H1 (cell line): Measurements from ENCODE around the gene LRRC28. TPM values are rescaled to one million over a fixed set of nuclear protein-coding genes. Genes with fewer than 3 reads are reported as not detected.

ENCODE experiments used
- CTCF ChIA-PET: fragments of 300-600 bp; sonication (Branson Sonifier 250); formaldehyde crosslinking; loops from one replicate; lab custom pipeline; 2021; ENCODE audit not compliant: partially characterized antibody; lab: Charles Lee
- POLR2A ChIA-PET: fragments of 300-600 bp; sonication (Branson Sonifier 250); formaldehyde crosslinking; loops from one replicate; lab custom pipeline; 2021; ENCODE audit warnings: inconsistent platforms; ENCODE audit not compliant: partially characterized antibody; lab: Charles Lee
- DNase-seq, 2 experiments: peaks; one replicate each; pipeline versions ENCODE4 v3.0.0 to v3.0.0-alpha.2; 2010 to 2022; ENCODE audit warnings: low spot score in 2 of 2, low read depth in 1 of 2, mixed read lengths in 1 of 2
- FAIRE-seq: peaks from 2 replicates; lab custom pipeline; 2011; peaks lifted over from hg19 to GRCh38; lab: Jason Lieb, UNC
- H2AFZ ChIP-seq: 2 replicates; pipeline ENCODE4 v1.8.1; 2012; ENCODE audit warnings: low read length, inconsistent platforms
- H2AK5ac ChIP-seq: 2 replicates; pipeline ENCODE4 v1.6.1; 2013; ENCODE audit warnings: low read depth, low read length
- H2BK120ac ChIP-seq: replicated peaks from 2 replicates; pipeline ENCODE3; 2013; ENCODE audit warnings: low read depth, low read length, inconsistent platforms
- H2BK12ac ChIP-seq: 2 replicates; pipeline ENCODE4 v1.6.1; 2013; ENCODE audit warnings: low read depth, low read length
- H2BK15ac ChIP-seq: 2 replicates; pipeline ENCODE4 v1.6.1; 2013; ENCODE audit warnings: low read length
- H2BK20ac ChIP-seq: 2 replicates; pipeline ENCODE4 v1.6.1; 2013; ENCODE audit warnings: low read length
- H2BK5ac ChIP-seq: 2 replicates; pipeline ENCODE4 v1.6.1; 2013; ENCODE audit warnings: low read depth, low read length
- H3K14ac ChIP-seq: 2 replicates; pipeline ENCODE4 v1.6.1; 2013; ENCODE audit warnings: inconsistent platforms; ENCODE audit not compliant: insufficient read length
- H3K18ac ChIP-seq: 2 replicates; pipeline ENCODE4 v1.6.1; 2013; ENCODE audit warnings: low read length; ENCODE audit errors: extremely low read depth
- H3K23ac ChIP-seq: 2 replicates; pipeline ENCODE4 v1.6.1; 2013; ENCODE audit warnings: inconsistent platforms; ENCODE audit not compliant: insufficient read length
- H3K23me2 ChIP-seq: 2 replicates; pipeline ENCODE4 v1.6.1; 2013; ENCODE audit warnings: low read depth, low read length
- H3K27ac ChIP-seq: 2 replicates; pipeline ENCODE4 v1.6.1; 2011; ENCODE audit warnings: low read depth, low read length, inconsistent platforms
- H3K27me3 ChIP-seq, 4 experiments: replicated peaks in 1 of 4; 1 replicate in 1 of 4; 2 replicates in 3 of 4; pipeline versions ENCODE4 v1.6.1 to v1.8.1; 2011 to 2013; ENCODE audit warnings: low read length in 3 of 4, mild to moderate bottlenecking in 3 of 4, inconsistent platforms in 2 of 4, mixed read lengths in 2 of 4, moderate library complexity in 1 of 4; ENCODE audit not compliant: control insufficient read depth in 3 of 4, insufficient read depth in 3 of 4; ENCODE audit errors: extremely low read depth in 1 of 4
- H3K36me3 ChIP-seq, 4 experiments: 2 replicates each; pipeline versions ENCODE4 v1.6.1 to v1.8.1; 2011 to 2013; ENCODE audit warnings: mild to moderate bottlenecking in 4 of 4, low read length in 3 of 4, moderate library complexity in 2 of 4, control low read depth in 1 of 4, inconsistent platforms in 1 of 4; ENCODE audit not compliant: insufficient read depth in 4 of 4, control insufficient read depth in 2 of 4
- H3K4ac ChIP-seq: replicated peaks from 2 replicates; pipeline ENCODE3; 2013; ENCODE audit warnings: low read length, low read depth, mixed read lengths, inconsistent platforms; ENCODE audit not compliant: insufficient read length
- H3K4me1 ChIP-seq, 4 experiments: replicated peaks in 1 of 4; 1 replicate in 1 of 4; 2 replicates in 3 of 4; pipeline versions ENCODE4 v1.6.1 to v1.8.1; 2011 to 2013; ENCODE audit warnings: low read length in 3 of 4, inconsistent platforms in 2 of 4, mixed read lengths in 1 of 4; ENCODE audit not compliant: insufficient read depth in 4 of 4, control insufficient read depth in 3 of 4
- H3K4me2 ChIP-seq, 2 experiments: 2 replicates each; pipeline versions ENCODE4 v1.6.1 to v1.8.1; 2011 to 2013; ENCODE audit warnings: low read depth in 2 of 2, low read length in 2 of 2, control low read depth in 1 of 2, inconsistent platforms in 1 of 2, mild to moderate bottlenecking in 1 of 2; ENCODE audit not compliant: insufficient read depth in 1 of 2
- H3K4me3 ChIP-seq, 4 experiments: fragments of 200-600, 300-600 bp in 1 of 4; sonication (generic), shearing (Covaris generic), sonication (Bioruptor Twin) in 1 of 4; 2 replicates each; pipeline versions ENCODE4 v1.5.1 to v1.8.1; 2011 to 2016; ENCODE audit warnings: low read length in 4 of 4, low read depth in 3 of 4, control low read depth in 2 of 4, inconsistent platforms in 2 of 4, mild to moderate bottlenecking in 2 of 4, mixed read lengths in 1 of 4, moderate library complexity in 1 of 4; ENCODE audit not compliant: insufficient read depth in 2 of 4; ENCODE audit errors: extremely low read depth in 1 of 4
- H3K56ac ChIP-seq: replicated peaks from 2 replicates; pipeline ENCODE3; 2013; ENCODE audit warnings: low read depth, mild to moderate bottlenecking, mixed read lengths, low read length, inconsistent platforms; ENCODE audit not compliant: insufficient read length
- H3K79me1 ChIP-seq: 2 replicates; pipeline ENCODE4 v1.6.1; 2013; ENCODE audit warnings: low read depth, low read length, control low read depth
- H3K79me2 ChIP-seq, 2 experiments: 2 replicates each; pipeline versions ENCODE4 v1.6.1 to v1.8.1; 2012 to 2013; ENCODE audit warnings: low read length in 2 of 2, mild to moderate bottlenecking in 2 of 2, inconsistent platforms in 1 of 2; ENCODE audit not compliant: insufficient read depth in 2 of 2, control insufficient read depth in 1 of 2
- H3K9ac ChIP-seq, 4 experiments: replicated peaks in 1 of 4; 1 replicate in 1 of 4; 2 replicates in 3 of 4; pipeline versions ENCODE4 v1.6.1 to v1.8.1; 2011 to 2013; ENCODE audit warnings: low read depth in 3 of 4, low read length in 3 of 4, control low read depth in 2 of 4, mild to moderate bottlenecking in 2 of 4, moderate library complexity in 2 of 4, inconsistent platforms in 1 of 4; ENCODE audit errors: extremely low read depth in 1 of 4
- H3K9me3 ChIP-seq, 2 experiments: 2 replicates each; pipeline versions ENCODE4 v1.6.1 to v1.8.1; 2012 to 2013; ENCODE audit warnings: mild to moderate bottlenecking in 2 of 2, moderate library complexity in 2 of 2, control low read depth in 1 of 2, inconsistent platforms in 1 of 2, low read depth in 1 of 2, low read length in 1 of 2, mixed read lengths in 1 of 2; ENCODE audit not compliant: insufficient read depth in 2 of 2
- H4K20me1 ChIP-seq, 2 experiments: replicated peaks in 1 of 2; 2 replicates each; pipeline versions ENCODE3 to v1.8.1; 2011 to 2013; ENCODE audit warnings: inconsistent platforms in 2 of 2, low read length in 2 of 2, mild to moderate bottlenecking in 1 of 2; ENCODE audit not compliant: insufficient read depth in 2 of 2, control insufficient read depth in 1 of 2
- H4K5ac ChIP-seq: 2 replicates; pipeline ENCODE4 v1.6.1; 2013; ENCODE audit warnings: low read length, low read depth, mixed read lengths, inconsistent platforms; ENCODE audit not compliant: insufficient read length
- H4K8ac ChIP-seq: 2 replicates; pipeline ENCODE4 v1.8.0; 2013; ENCODE audit warnings: mild to moderate bottlenecking, moderate library complexity, low read length, inconsistent platforms; ENCODE audit not compliant: insufficient read depth; ENCODE audit errors: extremely low read depth
- H4K91ac ChIP-seq: replicated peaks from 2 replicates; pipeline ENCODE3; 2013; ENCODE audit warnings: low read length, mixed read lengths, inconsistent platforms; ENCODE audit not compliant: insufficient read length
- BCL11A ChIP-seq, 2 experiments: IDR thresholded peaks; one replicate each; pipeline ENCODE4 v1.6.1; 2011; ENCODE audit warnings: low read depth in 2 of 2, low read length in 2 of 2, mild to moderate bottlenecking in 2 of 2
- CTCF ChIP-seq, 3 experiments: IDR thresholded peaks; 1 replicate in 2 of 3; 2 replicates in 1 of 3; pipeline versions ENCODE4 v1.5.1 to v1.6.1; 2011; ENCODE audit warnings: low read length in 3 of 3, mild to moderate bottlenecking in 3 of 3, inconsistent platforms in 2 of 3, low read depth in 1 of 3, moderate library complexity in 1 of 3; ENCODE audit not compliant: insufficient read depth in 1 of 3; ENCODE audit errors: control extremely low read depth in 1 of 3
- E2F6 ChIP-seq: IDR thresholded peaks from 2 replicates; pipeline ENCODE4 v1.6.1; 2012; ENCODE audit warnings: inconsistent platforms
- FOSL1 ChIP-seq: IDR thresholded peaks from 2 replicates; pipeline ENCODE4 v1.6.1; 2011; ENCODE audit warnings: mild to moderate bottlenecking, low read depth, low read length, moderate library complexity; ENCODE audit not compliant: insufficient read depth
- MAFK ChIP-seq: IDR thresholded peaks from 2 replicates; pipeline ENCODE4 v1.6.1; 2012; ENCODE audit warnings: low read depth, mild to moderate bottlenecking, improper control_type of control experiment, low read length
- MAX ChIP-seq: IDR thresholded peaks from 2 replicates; pipeline ENCODE4 v1.6.1; 2012; ENCODE audit warnings: inconsistent platforms
- POU5F1 ChIP-seq: IDR thresholded peaks from 2 replicates; pipeline ENCODE4 v1.6.1; 2011; ENCODE audit warnings: low read depth, mild to moderate bottlenecking, low read length, moderate library complexity
- SIRT6 ChIP-seq: IDR thresholded peaks from one replicate; pipeline ENCODE4 v1.7.1; 2012; ENCODE audit warnings: low read length, inconsistent platforms
- SP4 ChIP-seq: IDR thresholded peaks from 2 replicates; pipeline ENCODE4 v1.6.1; 2012; ENCODE audit warnings: low read length, inconsistent platforms
- TBP ChIP-seq: IDR thresholded peaks from 2 replicates; pipeline ENCODE4 v1.6.1; 2011; ENCODE audit warnings: low read depth, low read length, improper control_type of control experiment
- TCF12 ChIP-seq: IDR thresholded peaks from 2 replicates; pipeline ENCODE4 v1.6.1; 2011; ENCODE audit warnings: low read depth, mild to moderate bottlenecking, low read length
- YY1 ChIP-seq: IDR thresholded peaks from 2 replicates; pipeline ENCODE4 v1.6.1; 2011; ENCODE audit warnings: low read depth, mild to moderate bottlenecking, low read length
- WGBS, 2 experiments: shearing (Covaris generic) in 1 of 2; methylation state at CpG; one replicate each; pipeline versions ENCODE4 v1.1.6 to v1.1.7; 2013 to 2015; ENCODE audit warnings: low lambda C conversion rate in 2 of 2, mixed read lengths in 2 of 2, inconsistent platforms in 1 of 2, low coverage in 1 of 2, missing lambda C conversion rate in 1 of 2; ENCODE audit not compliant: insufficient replicate concordance in 2 of 2, insufficient coverage in 1 of 2, insufficient read length in 1 of 2; ENCODE audit errors: extremely low coverage in 1 of 2, missing lambda C conversion rate in 1 of 2; 5-methylcytosine and 5-hydroxymethylcytosine counted together
- polyA plus RNA-seq, 7 experiments: library from polyadenylated mRNA; depleted of rRNA in 3 of 7; stranded (reverse) in 5 of 7; unstranded in 2 of 7; fragments of >200 nt in 5 of 7; fragments of 200-250 nt in 2 of 7; gene quantifications; 1 replicate in 5 of 7; 2 replicates in 1 of 7; 4 replicates in 1 of 7; pipeline versions ENCODE4 v1.2.1 to v1.2.3, GENCODE V29; 2011 to 2013; ENCODE audit warnings: missing spikeins in 2 of 7, mixed read lengths in 2 of 7
- total RNA-seq: library from RNA; stranded (reverse); fragmentation: NEBNext Ultra II Directional; extraction: Animal tissue kit (Norgen Biotek cat#: 25700); gene quantifications from 2 replicates; pipeline ENCODE4 v1.2.1, GENCODE V29; 2021

LRRC28 gene
- total and polyA plus RNA-seq, 2 of the 8 experiments (the other 6 are each of a cell fraction or from before 2014, with no cell fraction given) = 20.2 to 23.3 TPM

- no peak overlapping the region for H3K27ac ChIP-seq
Observed at GRCh38 chr15:99212406-99212805, 38.9 kb upstream of the LRRC28 start.

More at GRCh38 chr15:99212406-99212805, 38.9 kb upstream of the LRRC28 start:
- H2BK12ac ChIP-seq = no peak overlapping the region
- ChIA-PET POLR2A (no interaction called here), CTCF (interaction anchor here (0.6 to 10.4 kb wide), 13 partner anchors 10 to 770 kb away, joined by 3 to 114 read pairs (median 6); partner anchors contain the start of gene SYNM)
- WGBS, 2 experiments = 91% methylated on average over 7 of the region's 7 CpGs; no CpG with 5 or more reads in 1 of the 2 experiments
- no peak overlapping the region for H2BK120ac ChIP-seq
- no peak overlapping the region for H2BK15ac ChIP-seq
- no peak overlapping the region for H3K4ac ChIP-seq
- no peak overlapping the region for H3K14ac ChIP-seq
- FAIRE-seq (no peak), DNase-seq (no peak)
- H4K8ac ChIP-seq = no peak overlapping the region
- no peak overlapping the region for H3K56ac ChIP-seq
- no peaks in the 10 kb centered on the region for H3K9me3 ChIP-seq
- H3K9ac ChIP-seq = no peak overlapping the region
- no peak overlapping the region for H2BK5ac ChIP-seq
- no peak for TF ChIP-seq POU5F1
- no peak for TF ChIP-seq SIRT6
- no peak for TF ChIP-seq YY1
- TF ChIP-seq TBP = no peak
- no peak for TF ChIP-seq SP4
- no peak for TF ChIP-seq E2F6
- TF ChIP-seq FOSL1 = no peak
- TF ChIP-seq BCL11A (IDR thresholded peaks at IDR 0.05; ENCODE audit: low read depth in 2 of 2, low read length in 2 of 2) = no peak
- no peak for TF ChIP-seq TCF12
- no peak for TF ChIP-seq MAX
- no peak for TF ChIP-seq MAFK
- TF ChIP-seq CTCF (IDR thresholded peaks at IDR 0.05; ENCODE audit: control extremely low read depth in 1 of 3, insufficient read depth in 1 of 3, low read depth in 1 of 3, low read length in 3 of 3) = no peak
- H3K36me3 ChIP-seq = no peaks in the 10 kb centered on the region; a peak in 2 of 8 replicates
- H3K79me1 ChIP-seq = no peaks in the 10 kb centered on the region
- no peak overlapping the region for H3K23ac ChIP-seq
- H3K18ac ChIP-seq = no peak overlapping the region
- peaks cover 0 to 2% of the 10 kb centered on the region in 2 experiments for H4K20me1 ChIP-seq
- H2AK5ac ChIP-seq = no peak overlapping the region
- H2BK20ac ChIP-seq = no peak overlapping the region
- H3K4me1 ChIP-seq = no peaks in the 10 kb centered on the region
- H3K27me3 ChIP-seq = no peaks in the 10 kb centered on the region
- no peaks in the 10 kb centered on the region for H3K23me2 ChIP-seq
- no peaks in the 10 kb centered on the region for H3K79me2 ChIP-seq
- no peak overlapping the region for H3K4me3 ChIP-seq
- no peak overlapping the region for H2AFZ ChIP-seq
- H4K5ac ChIP-seq = no peak overlapping the region
- H3K4me2 ChIP-seq = no peak overlapping the region
- H4K91ac ChIP-seq = no peak overlapping the region
